GM12878 (cell line): Measurements from ENCODE around the gene PLD5.
"Not testable (repeated sequence)": the region's sequence is repeated elsewhere in the genome, so short reads cannot be mapped to it uniquely, and the experiment has no call there.

Experiments used
- CHD4 ChIP-seq: fragments of 200-600 bp; sonication (generic); IDR thresholded peaks from 2 replicates; pipeline ENCODE4 v1.6.1; 2016; ENCODE audit warnings: mild to moderate bottlenecking
- CREB1 ChIP-seq: IDR thresholded peaks from 2 replicates; pipeline ENCODE4 v1.6.1; 2012; ENCODE audit warnings: low read depth, mild to moderate bottlenecking, inconsistent platforms
- CTCF ChIP-seq, 3 experiments: IDR thresholded peaks in 2 of 3; conservative IDR thresholded peaks in 1 of 3; 2 replicates each; pipeline ENCODE4 v1.5.1; 2011; ENCODE audit warnings: low read depth in 3 of 3, low read length in 3 of 3, mild to moderate bottlenecking in 3 of 3, control low read depth in 2 of 3, moderate library complexity in 2 of 3, inconsistent platforms in 1 of 3, mixed read lengths in 1 of 3; ENCODE audit not compliant: control insufficient read depth in 2 of 3, insufficient read depth in 1 of 3; ENCODE audit errors: extremely low read depth in 1 of 3
- ZBTB33 ChIP-seq: fragments of 450-650 bp; IDR thresholded peaks from 2 replicates; pipeline ENCODE4 v1.6.1; 2017; ENCODE audit warnings: mild to moderate bottlenecking

- TF ChIP-seq ZBTB33; CTCF (IDR thresholded peaks at IDR 0.05 in 2 of 3, conservative IDR thresholded peaks at IDR 0.05 in 1 of 3; ENCODE audit: control insufficient read depth in 2 of 3, extremely low read depth in 1 of 3, insufficient read depth in 1 of 3, low read depth in 3 of 3, low read length in 3 of 3); CHD4; CREB1: not testable (repeated sequence)
Observed at GRCh38 chr1:242058181-242058580, 466.3 kb downstream of the PLD5 start.
